Trophoblast cell (in vitro differentiated cells and primary cell): ENCODE measurements around the gene PIGR.

Source experiments
- DNase-seq, 2 donors: peaks; one replicate each; pipeline ENCODE4 v3.0.0-alpha.2; 2016
- H2AFZ ChIP-seq: 2 replicates; pipeline ENCODE4 v1.6.1; 2013; ENCODE audit warnings: low read length, moderate library complexity, mild to moderate bottlenecking; ENCODE audit not compliant: insufficient read depth, poor library complexity
- H2AK5ac ChIP-seq: 2 replicates; pipeline ENCODE4 v1.6.1; 2013; ENCODE audit warnings: mild to moderate bottlenecking, low read length
- H2BK120ac ChIP-seq: 2 replicates; pipeline ENCODE4 v1.6.1; 2013; ENCODE audit warnings: low read length, mild to moderate bottlenecking, moderate library complexity; ENCODE audit not compliant: insufficient read depth, poor library complexity
- H2BK12ac ChIP-seq: 2 replicates; pipeline ENCODE4 v1.6.1; 2013; ENCODE audit warnings: mild to moderate bottlenecking, low read length, moderate library complexity
- H2BK5ac ChIP-seq: 2 replicates; pipeline ENCODE4 v1.6.1; 2013; ENCODE audit warnings: low read length, low read depth, moderate library complexity, mild to moderate bottlenecking; ENCODE audit not compliant: poor library complexity
- H3K14ac ChIP-seq: 2 replicates; pipeline ENCODE4 v1.6.1; 2013; ENCODE audit warnings: mild to moderate bottlenecking, low read length
- H3K18ac ChIP-seq: 2 replicates; pipeline ENCODE4 v1.6.1; 2013; ENCODE audit warnings: mild to moderate bottlenecking, low read length
- H3K23ac ChIP-seq: 2 replicates; pipeline ENCODE4 v1.6.1; 2013; ENCODE audit warnings: low read length
- H3K27ac ChIP-seq: 2 replicates; pipeline ENCODE4 v1.5.1; 2013; ENCODE audit warnings: low read depth, mild to moderate bottlenecking, inconsistent platforms, low read length, moderate library complexity
- H3K27me3 ChIP-seq: 2 replicates; pipeline ENCODE4 v1.6.1; 2013; ENCODE audit warnings: inconsistent platforms, mild to moderate bottlenecking, low read length, moderate library complexity; ENCODE audit not compliant: insufficient read depth
- H3K36me3 ChIP-seq, 2 experiments: 1 replicate in 1 of 2; 2 replicates in 1 of 2; pipeline ENCODE4 v1.6.1; 2013; ENCODE audit warnings: low read length in 2 of 2, mild to moderate bottlenecking in 2 of 2, moderate library complexity in 1 of 2; ENCODE audit not compliant: insufficient read depth in 2 of 2, control insufficient read depth in 1 of 2
- H3K4ac ChIP-seq: 2 replicates; pipeline ENCODE4 v1.6.1; 2013; ENCODE audit warnings: low read depth, mild to moderate bottlenecking, low read length, moderate library complexity
- H3K4me1 ChIP-seq, 2 experiments: 1 replicate in 1 of 2; 2 replicates in 1 of 2; pipeline ENCODE4 v1.6.1; 2013; ENCODE audit warnings: low read length in 2 of 2, mild to moderate bottlenecking in 2 of 2, moderate library complexity in 1 of 2; ENCODE audit not compliant: insufficient read depth in 2 of 2, control insufficient read depth in 1 of 2
- H3K4me2 ChIP-seq: 2 replicates; pipeline ENCODE4 v1.6.1; 2013; ENCODE audit warnings: inconsistent platforms, mild to moderate bottlenecking, low read length, moderate library complexity
- H3K4me3 ChIP-seq: 2 replicates; pipeline ENCODE4 v1.5.1; 2013; ENCODE audit warnings: mild to moderate bottlenecking, low read depth, low read length, inconsistent platforms
- H3K79me1 ChIP-seq: one replicate; pipeline ENCODE4 v1.6.1; 2013; ENCODE audit warnings: low read length
- H3K79me2 ChIP-seq: 2 replicates; pipeline ENCODE4 v1.6.1; 2013; ENCODE audit warnings: low read length, mild to moderate bottlenecking; ENCODE audit not compliant: control insufficient read depth, insufficient read depth, poor library complexity
- H3K9ac ChIP-seq: 2 replicates; pipeline ENCODE4 v1.6.1; 2013; ENCODE audit warnings: mild to moderate bottlenecking, low read length
- H3K9me3 ChIP-seq: 2 replicates; pipeline ENCODE4 v1.6.1; 2013; ENCODE audit warnings: low read depth, mild to moderate bottlenecking, control low read depth, inconsistent platforms, low read length; ENCODE audit not compliant: insufficient read depth
- H4K12ac ChIP-seq: 2 replicates; pipeline ENCODE4 v1.6.1; 2013; ENCODE audit warnings: low read depth, mild to moderate bottlenecking, low read length, moderate library complexity
- H4K8ac ChIP-seq: 2 replicates; pipeline ENCODE4 v1.6.1; 2013; ENCODE audit warnings: low read depth, mild to moderate bottlenecking, low read length, moderate library complexity
- H4K91ac ChIP-seq: one replicate; pipeline ENCODE4 v1.6.1; 2013; ENCODE audit warnings: low read depth, mild to moderate bottlenecking, low read length, moderate library complexity
- WGBS: extraction: QIAGEN DNeasy Blood & Tissue Kit; methylation state at CpG from one replicate; pipeline ENCODE4 v1.1.7; 2013; ENCODE audit warnings: missing lambda C conversion rate; ENCODE audit not compliant: insufficient read length, insufficient coverage; ENCODE audit errors: extremely low coverage; 5-methylcytosine and 5-hydroxymethylcytosine counted together

The PIGR gene

DNA sequence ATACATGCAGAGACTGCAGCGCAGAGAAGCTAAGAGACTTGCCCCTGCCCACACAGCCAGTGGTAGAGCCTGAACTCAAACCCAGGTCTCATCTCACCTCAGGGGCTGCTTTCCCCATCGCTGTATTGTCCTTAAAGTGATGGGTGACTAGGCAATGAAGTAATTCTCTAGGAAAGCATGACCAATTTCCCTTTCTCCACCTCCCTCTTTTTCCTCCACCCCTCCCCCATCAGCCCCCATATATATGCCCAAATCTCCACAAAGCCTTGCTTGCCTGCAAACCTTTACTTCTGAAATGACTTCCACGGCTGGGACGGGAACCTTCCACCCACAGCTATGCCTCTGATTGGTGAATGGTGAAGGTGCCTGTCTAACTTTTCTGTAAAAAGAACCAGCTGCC is 49.1 kb downstream of the PIGR start, which contains the start of gene IL24:
TSS of gene IL24 (plus strand) at position 269 of the 400 bp plus-strand sequence. CDS start 390 bp downstream, outside the sequence.
- Histone ChIP-seq H3K4me1 (peaks cover 15 to 20% of the 10 kb centered on the region in 2 experiments), H3K4ac (no peak within 1 kb of the TSS), H2BK5ac (no peak within 1 kb of the TSS), H4K12ac (no peak within 1 kb of the TSS), H3K9ac (no peak within 1 kb of the TSS), H4K91ac (peak within 1 kb of the TSS; percentile 39), H2AFZ (no peak within 1 kb of the TSS), H3K9me3 (peaks cover 1% of the 10 kb centered on the region), H3K4me2 (no peak within 1 kb of the TSS), H3K79me2 (no peaks in the 10 kb centered on the region), H4K8ac (no peak within 1 kb of the TSS), H3K79me1 (no peaks in the 10 kb centered on the region), H3K14ac (no peak within 1 kb of the TSS), H3K23ac (no peak within 1 kb of the TSS), H2BK120ac (no peak within 1 kb of the TSS), H3K4me3 (no peak within 1 kb of the TSS), H2AK5ac (no peak within 1 kb of the TSS), H3K27me3 (no peaks in the 10 kb centered on the region), H3K27ac (no peak within 1 kb of the TSS), H2BK12ac (no peak within 1 kb of the TSS), H3K36me3 (no peaks in the 10 kb centered on the region), H3K18ac (no peak within 1 kb of the TSS)
- no peak for DNase-seq
- WGBS = no CpG with 5 or more reads among the region's 4 CpGs

DNA sequence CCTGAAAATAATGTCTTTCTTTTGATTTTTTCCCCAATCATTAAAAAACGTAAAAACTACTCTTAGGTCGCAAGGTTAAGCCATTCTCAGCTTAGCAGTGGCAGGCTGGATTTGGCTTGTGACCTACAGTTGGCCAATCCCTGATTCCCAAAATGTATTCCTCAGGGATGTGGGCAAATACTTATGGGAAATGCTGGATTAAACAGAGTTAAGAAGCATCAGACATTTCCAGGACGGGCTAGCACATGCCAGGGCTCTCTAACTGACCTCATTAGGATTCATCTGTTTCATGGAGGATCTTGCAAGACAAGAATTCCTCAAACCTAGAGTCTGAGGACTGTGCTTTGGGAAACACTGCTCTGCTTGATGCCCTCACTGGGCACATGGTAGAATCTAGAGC is 50.0 kb downstream of the PIGR start:
- Histone ChIP-seq H3K23ac (no peak overlapping the region), H3K4me2 (no peak overlapping the region), H2BK120ac (no peak overlapping the region), H2AFZ (no peak overlapping the region), H2BK12ac (no peak overlapping the region), H3K79me2 (no peaks in the 10 kb centered on the region), H3K36me3 (no peaks in the 10 kb centered on the region), H3K27me3 (no peaks in the 10 kb centered on the region), H3K14ac (no peak overlapping the region), H3K9me3 (peaks cover under 1% of the 10 kb centered on the region), H3K27ac (no peak overlapping the region), H3K4me1 (peaks cover 15 to 20% of the 10 kb centered on the region in 2 experiments), H4K91ac (no peak overlapping the region), H3K79me1 (no peaks in the 10 kb centered on the region), H3K9ac (no peak overlapping the region), H4K12ac (no peak overlapping the region), H3K18ac (no peak overlapping the region), H2BK5ac (no peak overlapping the region), H2AK5ac (no peak overlapping the region), H4K8ac (no peak overlapping the region), H3K4me3 (no peak overlapping the region), H3K4ac (no peak overlapping the region)
- no peak for DNase-seq
- WGBS = no CpG with 5 or more reads among the region's 3 CpGs

DNA sequence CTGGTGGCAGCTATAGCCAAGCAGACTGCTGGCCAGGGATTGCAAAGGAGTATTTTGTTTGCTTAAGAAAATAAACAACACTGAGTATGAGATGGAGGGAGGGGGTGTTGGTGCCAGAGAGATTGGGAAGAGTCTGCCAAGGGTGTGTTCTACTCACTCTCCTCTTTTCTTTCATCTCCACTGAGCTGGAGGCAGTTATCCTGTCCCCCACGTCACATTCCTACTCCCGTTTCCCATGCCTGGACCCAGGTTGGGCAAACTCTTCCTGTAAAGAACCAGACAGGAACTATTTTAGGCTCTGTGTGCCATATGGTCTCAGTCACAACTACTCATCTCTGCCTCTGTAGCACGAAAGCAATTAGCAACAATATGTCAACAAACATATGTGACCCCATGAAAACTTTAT is 50.4 kb downstream of the PIGR start:
- peak overlapping the region; percentile 53 for H3K27ac ChIP-seq
- peak overlapping the region; percentile 41 for H2BK5ac ChIP-seq
- H2AK5ac ChIP-seq = no peak overlapping the region
- no peak overlapping the region for H3K9ac ChIP-seq
- no peak overlapping the region for H3K23ac ChIP-seq
- no peak overlapping the region for H4K8ac ChIP-seq
- no CpG with 5 or more reads among the region's 3 CpGs for WGBS
- no peaks in the 10 kb centered on the region for H3K9me3 ChIP-seq
- H3K36me3 ChIP-seq = no peaks in the 10 kb centered on the region
- no peak overlapping the region for H4K12ac ChIP-seq
- no peak overlapping the region for H3K4me2 ChIP-seq
- H3K27me3 ChIP-seq = no peaks in the 10 kb centered on the region
- H3K79me1 ChIP-seq = no peaks in the 10 kb centered on the region
- peaks cover 15 to 20% of the 10 kb centered on the region in 2 experiments for H3K4me1 ChIP-seq
- no peaks in the 10 kb centered on the region for H3K79me2 ChIP-seq
- no peak overlapping the region for H3K14ac ChIP-seq
- DNase-seq = peak in 1 of 2 donors; percentile 18
- no peak overlapping the region for H3K4ac ChIP-seq
- H2AFZ ChIP-seq = no peak overlapping the region
- H3K18ac ChIP-seq = no peak overlapping the region
- H4K91ac ChIP-seq = no peak overlapping the region
- H2BK12ac ChIP-seq = peak overlapping the region; percentile 59
- H3K4me3 ChIP-seq = no peak overlapping the region
- H2BK120ac ChIP-seq = no peak overlapping the region

DNA sequence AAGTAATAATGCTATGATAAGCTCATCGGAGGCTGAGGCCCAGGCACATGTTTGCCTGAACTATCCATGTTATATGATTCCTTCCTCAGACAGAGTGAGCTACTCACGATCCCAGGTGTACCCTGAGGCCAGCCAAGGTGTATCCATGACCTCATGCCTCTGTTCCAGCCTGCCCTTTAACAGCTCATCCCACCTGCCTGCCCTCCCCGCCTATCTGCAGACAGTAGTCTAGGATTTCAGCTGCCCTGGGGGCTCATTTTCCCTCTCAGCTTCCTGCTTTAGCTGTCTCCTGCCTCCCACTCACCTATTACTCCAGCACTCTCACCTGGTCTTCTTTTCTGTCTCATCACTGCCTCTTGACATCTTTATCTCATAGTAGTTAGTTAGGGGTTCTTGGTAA is 50.9 kb downstream of the PIGR start:
- H3K36me3 ChIP-seq = no peaks in the 10 kb centered on the region
- H3K4me1 ChIP-seq = peaks cover 15 to 20% of the 10 kb centered on the region in 2 experiments
- H2BK12ac ChIP-seq = no peak overlapping the region
- H3K4me3 ChIP-seq = no peak overlapping the region
- no peak overlapping the region for H3K14ac ChIP-seq
- H4K8ac ChIP-seq = no peak overlapping the region
- no peaks in the 10 kb centered on the region for H3K9me3 ChIP-seq
- H2BK5ac ChIP-seq = no peak overlapping the region
- H2AK5ac ChIP-seq = no peak overlapping the region
- WGBS = no CpG with 5 or more reads among the region's 3 CpGs
- H2BK120ac ChIP-seq = no peak overlapping the region
- H4K91ac ChIP-seq = no peak overlapping the region
- no peak overlapping the region for H3K23ac ChIP-seq
- no peak overlapping the region for H3K4me2 ChIP-seq
- no peak overlapping the region for H3K4ac ChIP-seq
- no peaks in the 10 kb centered on the region for H3K79me2 ChIP-seq
- no peaks in the 10 kb centered on the region for H3K79me1 ChIP-seq
- no peak overlapping the region for H3K18ac ChIP-seq
- no peak overlapping the region for H2AFZ ChIP-seq
- peak overlapping the region; percentile 53 for H3K27ac ChIP-seq
- H4K12ac ChIP-seq = no peak overlapping the region
- no peak overlapping the region for H3K9ac ChIP-seq
- DNase-seq = peak; percentile 85 to 94
- no peaks in the 10 kb centered on the region for H3K27me3 ChIP-seq
